Lung (tissue), 12 donors: ENCODE data around the gene PUS3. TPM values are rescaled to one million over a fixed set of nuclear protein-coding genes. Genes with fewer than 3 reads are reported as not detected.

Experiments
- ATAC-seq: fragments of 200-7000 bp; cut with Tn5 transposase; one replicate; pipeline ENCODE4 v1.9.1; 2020; ENCODE audit warnings: moderate number of reproducible peaks; ENCODE audit not compliant: insufficient read depth, low FRiP score
- DNase-seq, 3 donors: peaks; one replicate each; pipeline ENCODE4 v3.0.0-alpha.2; 2013 to 2017
- H3K27ac ChIP-seq, 2 donors: one replicate each; pipeline ENCODE4 v1.5.1; 2013; ENCODE audit warnings: mild to moderate bottlenecking in 2 of 2, moderate library complexity in 2 of 2, control low read depth in 1 of 2, inconsistent platforms in 1 of 2, low read depth in 1 of 2, low read length in 1 of 2
- H3K27me3 ChIP-seq, 3 donors: one replicate each; pipeline ENCODE4 v1.5.1; 2013; ENCODE audit warnings: low read length in 2 of 3; ENCODE audit not compliant: control insufficient read depth in 3 of 3, insufficient read depth in 3 of 3
- H3K36me3 ChIP-seq, 4 donors: one replicate each; pipeline ENCODE4 v1.5.1; 2013; ENCODE audit warnings: low read length in 4 of 4, mild to moderate bottlenecking in 1 of 4, moderate library complexity in 1 of 4; ENCODE audit not compliant: control insufficient read depth in 4 of 4, insufficient read depth in 4 of 4
- H3K4me1 ChIP-seq, 5 donors: one replicate each; pipeline ENCODE4 v1.5.1; 2013; ENCODE audit warnings: low read length in 5 of 5, mild to moderate bottlenecking in 2 of 5, moderate library complexity in 1 of 5; ENCODE audit not compliant: control insufficient read depth in 5 of 5, insufficient read depth in 5 of 5
- H3K4me3 ChIP-seq: one replicate; pipeline ENCODE4 v1.5.1; 2013; ENCODE audit warnings: mild to moderate bottlenecking, control low read depth, moderate library complexity
- H3K9ac ChIP-seq, 2 donors: one replicate each; pipeline ENCODE4 v1.5.1; 2013; ENCODE audit warnings: low read length in 2 of 2, control low read depth in 1 of 2; ENCODE audit not compliant: insufficient read depth in 1 of 2
- H3K9me3 ChIP-seq, 4 donors: one replicate each; pipeline ENCODE4 v1.5.1; 2013; ENCODE audit warnings: low read length in 3 of 4, mild to moderate bottlenecking in 1 of 4, moderate library complexity in 1 of 4; ENCODE audit not compliant: control insufficient read depth in 4 of 4, insufficient read depth in 3 of 4
- WGBS, 2 donors: extraction: QIAGEN DNeasy Blood & Tissue Kit; methylation state at CpG; one replicate each; pipeline ENCODE4 v1.1.7; 2013; 5-methylcytosine and 5-hydroxymethylcytosine counted together
- polyA plus RNA-seq, 2 donors: library from polyadenylated mRNA; stranded (reverse); fragments of 200-250 nt; gene quantifications; one replicate each; pipeline ENCODE4 v1.2.1, GENCODE V29; 2013
- total RNA-seq, 2 donors: library from RNA; depleted of rRNA in 1 of 2; stranded (reverse); fragments of >200 nt in 1 of 2; gene quantifications; one replicate each; pipeline ENCODE4 v1.2.1, GENCODE V29; 2014 to 2021
- TF ChIP-seq, protein P1 (sequence below): IDR thresholded peaks from 2 replicates; pipeline ENCODE4 v1.5.1; 2012; ENCODE audit warnings: mild to moderate bottlenecking; ENCODE audit errors: control extremely low read depth, extremely low read depth
- donor health status: control.
- donor health status: control.
- donor health status: Bipolar disorder and iron deficiency.
- donor health status: healthy.
- donor health status: DM: yes; HTN: yes; CAD: no.

Gene PUS3
- total and polyA plus RNA-seq, 4 donors, result 6.9 to 15.7 (median 10.8) TPM

DNA sequence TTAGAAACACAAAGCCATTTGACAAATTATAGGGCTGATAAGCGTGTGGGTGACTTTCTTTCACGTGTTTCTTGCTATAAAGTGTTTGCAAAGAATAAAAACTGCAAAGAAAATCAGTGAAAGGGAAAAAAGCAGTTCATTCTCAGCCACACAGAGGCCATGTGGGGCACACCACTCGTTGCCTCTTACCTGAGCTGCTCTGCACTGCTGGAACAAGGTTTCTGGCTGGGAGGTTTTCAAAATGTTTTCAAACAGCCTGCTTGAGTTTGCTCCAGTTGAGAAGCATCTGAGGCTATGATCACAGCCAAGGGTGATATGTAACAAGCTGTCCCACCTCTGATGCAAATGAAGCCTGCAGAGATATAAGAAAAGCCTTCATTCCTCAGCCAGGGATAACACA, 28.1 kb upstream of the PUS3 start:
- ATAC-seq, result no peak
- Histone ChIP-seq H3K4me3 (no peak overlapping the region), H3K27ac (no peak overlapping the region), H3K27me3 (no peaks in the 10 kb centered on the region), H3K4me1 (peaks cover 0 to 15% (median 0%) of the 10 kb centered on the region in 5 donors), H3K36me3 (no peaks in the 10 kb centered on the region), H3K9ac (no peak overlapping the region), H3K9me3 (no peaks in the 10 kb centered on the region)
- 71 to 85% methylated on average over 3 of the region's 3 CpGs for WGBS, 2 donors
- DNase-seq, result no peak
- TF ChIP-seq, protein P1, sequence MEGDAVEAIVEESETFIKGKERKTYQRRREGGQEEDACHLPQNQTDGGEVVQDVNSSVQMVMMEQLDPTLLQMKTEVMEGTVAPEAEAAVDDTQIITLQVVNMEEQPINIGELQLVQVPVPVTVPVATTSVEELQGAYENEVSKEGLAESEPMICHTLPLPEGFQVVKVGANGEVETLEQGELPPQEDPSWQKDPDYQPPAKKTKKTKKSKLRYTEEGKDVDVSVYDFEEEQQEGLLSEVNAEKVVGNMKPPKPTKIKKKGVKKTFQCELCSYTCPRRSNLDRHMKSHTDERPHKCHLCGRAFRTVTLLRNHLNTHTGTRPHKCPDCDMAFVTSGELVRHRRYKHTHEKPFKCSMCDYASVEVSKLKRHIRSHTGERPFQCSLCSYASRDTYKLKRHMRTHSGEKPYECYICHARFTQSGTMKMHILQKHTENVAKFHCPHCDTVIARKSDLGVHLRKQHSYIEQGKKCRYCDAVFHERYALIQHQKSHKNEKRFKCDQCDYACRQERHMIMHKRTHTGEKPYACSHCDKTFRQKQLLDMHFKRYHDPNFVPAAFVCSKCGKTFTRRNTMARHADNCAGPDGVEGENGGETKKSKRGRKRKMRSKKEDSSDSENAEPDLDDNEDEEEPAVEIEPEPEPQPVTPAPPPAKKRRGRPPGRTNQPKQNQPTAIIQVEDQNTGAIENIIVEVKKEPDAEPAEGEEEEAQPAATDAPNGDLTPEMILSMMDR, result no peak

DNA sequence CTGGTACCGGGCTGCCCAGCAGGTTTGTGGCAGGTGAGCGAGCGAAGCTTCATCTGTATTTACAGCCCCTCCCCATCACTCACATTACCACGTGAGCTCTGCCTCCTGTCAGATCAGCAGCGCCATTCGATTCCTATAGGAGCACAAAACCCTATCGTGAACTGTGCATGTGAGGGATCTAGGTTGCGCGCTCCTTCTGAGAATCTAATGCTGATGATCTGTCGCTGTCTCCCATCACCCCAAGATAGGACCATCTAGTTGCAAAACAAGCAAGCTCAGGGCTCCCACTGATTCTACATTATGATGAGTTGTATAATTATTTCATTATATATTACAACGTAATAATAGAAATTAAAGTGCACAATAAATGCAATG, 27.1 kb upstream of the PUS3 start:
- H3K27ac ChIP-seq, result no peak overlapping the region
- DNase-seq (no peak), ATAC-seq (no peak)
- H3K36me3 ChIP-seq, result no peaks in the 10 kb centered on the region
- 85% methylated on average over 11 of the region's 11 CpGs for WGBS, 2 donors
- H3K9ac ChIP-seq, result no peak overlapping the region
- no peaks in the 10 kb centered on the region for H3K9me3 ChIP-seq
- no peak overlapping the region for H3K4me3 ChIP-seq
- H3K27me3 ChIP-seq, result no peaks in the 10 kb centered on the region
- TF ChIP-seq, protein P1, result no peak
- peaks cover 0 to 12% (median 0%) of the 10 kb centered on the region in 5 donors for H3K4me1 ChIP-seq

DNA sequence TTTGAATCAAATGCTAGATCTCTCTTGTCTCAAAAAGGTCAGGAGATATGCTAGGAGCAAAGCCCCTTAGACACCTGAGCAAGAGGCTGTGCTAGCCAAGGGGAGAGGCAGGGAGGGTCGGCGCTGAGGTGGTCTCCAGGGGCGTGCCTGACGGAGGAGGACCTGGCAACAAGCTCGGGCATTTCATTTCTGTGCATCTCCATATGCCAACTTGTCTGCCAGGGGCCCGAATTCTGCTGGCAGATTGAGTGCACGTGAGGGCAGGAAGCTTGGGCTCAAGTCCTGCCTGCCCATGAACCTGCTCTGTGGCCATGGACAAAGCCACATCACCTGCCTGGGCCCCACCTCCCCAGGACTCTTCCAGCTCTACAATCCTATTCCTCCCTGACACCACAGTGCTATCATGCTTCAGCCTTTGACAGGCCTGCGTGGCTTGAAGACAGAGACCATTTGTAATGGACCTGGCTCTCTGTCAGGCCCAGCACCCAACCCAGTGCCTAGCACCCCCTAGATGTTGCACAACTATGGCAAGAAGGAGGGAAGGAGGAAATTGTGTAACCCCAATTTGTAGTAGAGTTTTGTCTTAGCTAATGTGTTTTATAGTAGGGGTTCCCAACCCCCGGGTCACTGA, 26.6 kb upstream of the PUS3 start:
- peaks cover 0 to 11% (median 0%) of the 10 kb centered on the region in 5 donors for H3K4me1 ChIP-seq
- H3K9ac ChIP-seq, result no peak overlapping the region
- H3K9me3 ChIP-seq, result no peaks in the 10 kb centered on the region
- ATAC-seq, result no peak
- DNase-seq, result no peak
- H3K4me3 ChIP-seq, result no peak overlapping the region
- no peaks in the 10 kb centered on the region for H3K27me3 ChIP-seq
- TF ChIP-seq, protein P1, result no peak
- 78 to 81% methylated on average over 9 of the region's 9 CpGs for WGBS, 2 donors
- no peaks in the 10 kb centered on the region for H3K36me3 ChIP-seq
- H3K27ac ChIP-seq, result no peak overlapping the region

DNA sequence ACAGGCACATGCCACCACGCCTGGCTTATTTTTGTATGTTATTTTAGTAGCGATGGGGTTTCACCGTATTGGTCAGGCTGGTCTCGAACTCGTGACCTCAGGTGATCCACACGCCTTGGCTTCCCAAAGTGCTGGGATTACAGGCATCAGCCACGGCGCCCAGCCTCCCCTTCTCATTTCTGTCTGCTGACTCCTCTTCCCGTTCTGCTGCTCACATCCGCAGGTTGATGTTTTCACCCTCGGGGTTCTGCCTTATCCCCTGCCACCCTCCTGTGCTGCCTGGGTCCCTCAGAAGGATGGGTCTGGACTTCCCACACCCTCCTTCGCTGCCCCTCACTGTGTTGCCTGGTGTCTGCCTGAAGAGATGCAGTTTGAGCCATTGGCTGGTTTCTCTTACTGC, 23.7 kb upstream of the PUS3 start:
- peaks cover 0 to 10% (median 0%) of the 10 kb centered on the region in 5 donors for H3K4me1 ChIP-seq
- H3K9ac ChIP-seq, result no peak overlapping the region
- no peaks in the 10 kb centered on the region for H3K36me3 ChIP-seq
- H3K27me3 ChIP-seq, result no peaks in the 10 kb centered on the region
- H3K27ac ChIP-seq, result no peak overlapping the region
- no peaks in the 10 kb centered on the region for H3K9me3 ChIP-seq
- DNase-seq, result no peak
- no peak overlapping the region for H3K4me3 ChIP-seq
- TF ChIP-seq, protein P1, result no peak
- no peak for ATAC-seq
- WGBS, 2 donors, result 91 to 92% methylated on average over 12 of the region's 12 CpGs
